Epithelial cell of esophagus (primary cell): ENCODE results near the gene AFDN.

Experiments
- DNase-seq: peaks from one replicate; pipeline ENCODE4 v3.0.0; 2010; ENCODE audit warnings: low read depth
- H3K4me3 ChIP-seq: 2 replicates; pipeline ENCODE4 v1.5.1; 2011; ENCODE audit warnings: mild to moderate bottlenecking, low read length, control low read depth
- TF ChIP-seq, protein P1 (sequence below): IDR thresholded peaks from 2 replicates; pipeline ENCODE4 v1.5.1; 2011; ENCODE audit warnings: low read depth, mild to moderate bottlenecking, low read length, control low read depth, inconsistent platforms; ENCODE audit not compliant: insufficient read depth; ENCODE audit errors: missing control alignments

Gene AFDN

DNA sequence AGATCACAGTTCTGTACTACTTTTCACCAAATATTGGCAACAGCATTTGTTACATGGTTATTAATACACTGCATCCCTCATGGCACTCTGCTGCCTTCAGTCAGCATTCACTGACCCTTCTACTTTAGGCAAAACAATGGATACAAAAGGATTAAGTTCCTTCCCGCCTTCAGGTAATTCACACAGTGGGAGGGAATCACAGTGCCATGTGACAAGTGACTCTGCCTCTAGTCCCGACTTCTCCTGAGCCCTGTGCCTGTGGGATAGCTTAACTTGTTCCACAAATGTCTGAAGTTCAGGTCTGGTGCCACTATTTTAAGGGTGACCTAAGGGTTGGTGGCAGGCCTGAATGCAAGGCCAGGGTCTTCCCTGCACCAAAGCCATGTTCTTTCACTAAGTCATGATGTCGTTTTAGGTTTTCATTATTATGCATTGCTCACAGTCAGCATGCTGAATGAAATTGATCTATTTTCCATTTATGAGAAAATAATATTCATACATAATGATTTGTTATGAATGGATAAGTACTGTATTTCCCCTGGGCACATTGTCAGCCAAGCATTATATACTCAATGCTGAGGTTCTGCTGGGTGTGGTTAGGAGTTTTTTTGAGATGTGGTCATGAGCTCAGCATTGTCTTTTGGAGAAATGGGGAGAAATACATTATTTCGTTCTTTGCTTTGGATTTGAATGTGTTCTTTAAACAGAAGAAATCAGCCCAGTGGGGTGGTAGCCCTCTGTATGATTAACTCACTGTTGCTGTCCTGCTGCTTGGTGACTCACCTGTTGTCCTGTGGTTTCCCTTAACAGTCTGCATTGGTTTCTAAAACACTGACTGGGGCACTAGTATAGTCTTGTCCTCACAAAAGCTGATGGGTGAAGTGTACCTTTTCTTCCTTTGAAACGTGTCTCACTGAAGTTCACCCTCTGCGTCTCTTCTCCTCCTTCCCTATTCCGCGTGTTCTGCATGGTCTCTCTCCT lies 66.4 kb downstream of the AFDN start:
- no peak overlapping the region for H3K4me3 ChIP-seq
- TF ChIP-seq, protein P1, sequence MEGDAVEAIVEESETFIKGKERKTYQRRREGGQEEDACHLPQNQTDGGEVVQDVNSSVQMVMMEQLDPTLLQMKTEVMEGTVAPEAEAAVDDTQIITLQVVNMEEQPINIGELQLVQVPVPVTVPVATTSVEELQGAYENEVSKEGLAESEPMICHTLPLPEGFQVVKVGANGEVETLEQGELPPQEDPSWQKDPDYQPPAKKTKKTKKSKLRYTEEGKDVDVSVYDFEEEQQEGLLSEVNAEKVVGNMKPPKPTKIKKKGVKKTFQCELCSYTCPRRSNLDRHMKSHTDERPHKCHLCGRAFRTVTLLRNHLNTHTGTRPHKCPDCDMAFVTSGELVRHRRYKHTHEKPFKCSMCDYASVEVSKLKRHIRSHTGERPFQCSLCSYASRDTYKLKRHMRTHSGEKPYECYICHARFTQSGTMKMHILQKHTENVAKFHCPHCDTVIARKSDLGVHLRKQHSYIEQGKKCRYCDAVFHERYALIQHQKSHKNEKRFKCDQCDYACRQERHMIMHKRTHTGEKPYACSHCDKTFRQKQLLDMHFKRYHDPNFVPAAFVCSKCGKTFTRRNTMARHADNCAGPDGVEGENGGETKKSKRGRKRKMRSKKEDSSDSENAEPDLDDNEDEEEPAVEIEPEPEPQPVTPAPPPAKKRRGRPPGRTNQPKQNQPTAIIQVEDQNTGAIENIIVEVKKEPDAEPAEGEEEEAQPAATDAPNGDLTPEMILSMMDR: no peak
- DNase-seq: peak; percentile 91

DNA sequence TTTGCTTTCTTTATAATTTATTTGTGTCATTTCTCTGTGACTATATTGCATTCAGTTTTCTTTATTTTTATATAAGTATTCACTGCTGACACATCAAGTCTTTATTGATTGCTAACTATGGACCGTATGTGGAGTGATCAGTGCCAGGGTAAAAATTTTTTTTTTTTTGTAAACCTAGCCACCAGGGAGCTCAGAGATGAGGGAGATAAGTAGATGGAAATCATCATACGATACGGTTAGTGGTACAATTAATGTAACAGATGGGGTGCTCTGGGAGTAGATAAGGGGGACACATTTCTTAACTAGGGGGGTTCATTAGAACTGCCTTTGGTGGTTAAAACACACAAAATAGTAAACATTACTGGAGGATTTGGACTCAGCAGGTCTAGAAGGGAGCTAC lies 68.3 kb downstream of the AFDN start:
- TF ChIP-seq, protein P1: no peak
- H3K4me3 ChIP-seq: no peak overlapping the region
- no peak for DNase-seq

DNA sequence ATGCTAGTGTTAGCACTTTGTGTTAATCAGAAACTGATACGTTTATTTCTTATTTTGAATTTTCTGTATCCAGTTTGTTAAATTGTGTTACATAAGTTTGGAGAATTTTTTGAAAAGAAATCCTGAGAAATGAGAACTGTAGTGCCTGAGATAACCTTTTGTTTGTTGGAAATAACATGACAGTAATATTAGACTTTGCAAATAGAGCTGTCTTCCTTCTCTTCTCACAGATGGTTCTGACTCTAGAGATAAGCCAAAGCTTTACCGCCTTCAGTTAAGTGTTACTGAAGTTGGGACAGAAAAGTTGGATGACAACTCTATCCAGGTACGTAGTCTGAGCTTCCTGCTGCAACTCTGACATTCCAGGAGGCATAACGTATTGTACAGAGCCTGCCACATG lies 69.9 kb downstream of the AFDN start:
- TF ChIP-seq, protein P1: no peak
- H3K4me3 ChIP-seq: no peak overlapping the region
- DNase-seq: no peak

DNA sequence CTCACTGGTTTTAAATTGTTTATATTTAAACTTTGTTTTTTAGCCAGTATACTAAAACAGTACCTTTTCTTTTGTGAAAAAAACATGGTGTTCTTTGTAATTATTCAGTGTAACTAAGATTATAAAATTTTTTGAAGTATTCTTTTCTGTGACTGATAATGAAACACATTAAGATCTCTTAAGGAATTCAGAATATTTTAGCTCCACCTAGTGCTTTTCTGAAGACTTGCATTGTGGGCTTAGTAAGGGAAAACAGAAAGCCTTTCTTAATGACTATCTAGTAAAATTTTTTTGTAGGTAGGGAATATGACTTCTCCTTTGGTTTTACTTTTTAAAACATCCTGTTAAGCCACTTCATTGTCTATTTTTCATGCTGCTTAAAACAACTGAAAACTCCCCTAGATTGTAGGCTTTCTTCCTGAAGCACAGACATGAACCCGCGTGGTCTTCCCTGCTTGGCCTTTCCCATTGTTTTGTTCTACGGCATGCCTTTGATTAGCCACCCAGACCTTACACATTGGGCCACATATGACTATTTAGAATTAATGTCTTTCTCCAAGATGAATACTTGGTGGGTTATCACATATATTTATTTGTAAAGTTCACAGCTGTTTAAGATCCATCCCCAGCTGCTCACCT lies 72.1 kb downstream of the AFDN start:
- TF ChIP-seq, protein P1: peak; percentile 59
- peak; percentile 48 for DNase-seq

DNA sequence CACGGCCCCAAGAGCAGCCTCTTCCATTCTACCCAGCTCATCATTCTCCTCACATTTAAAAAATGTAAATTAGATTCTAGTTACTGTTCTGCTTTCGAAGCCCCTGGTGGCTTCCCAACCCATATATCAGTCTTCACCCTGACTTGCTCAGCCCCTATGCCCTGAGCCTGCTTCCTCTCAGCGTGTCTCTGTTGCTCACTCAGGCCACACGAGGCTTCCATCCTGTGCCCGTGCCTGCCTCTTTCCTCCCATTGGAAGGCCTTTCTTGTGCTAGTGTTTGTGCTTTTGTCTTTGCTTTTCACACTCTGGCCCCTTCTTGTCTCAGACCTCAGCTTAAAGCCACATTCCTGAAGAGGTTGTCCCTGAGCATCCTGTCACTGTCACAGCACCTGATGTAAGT lies 78.1 kb downstream of the AFDN start:
- no peak for DNase-seq
- no peak overlapping the region for H3K4me3 ChIP-seq
- TF ChIP-seq, protein P1: no peak

More for the DNA sequence above, 72.1 kb downstream of the AFDN start:
- no peak overlapping the region for H3K4me3 ChIP-seq

DNA sequence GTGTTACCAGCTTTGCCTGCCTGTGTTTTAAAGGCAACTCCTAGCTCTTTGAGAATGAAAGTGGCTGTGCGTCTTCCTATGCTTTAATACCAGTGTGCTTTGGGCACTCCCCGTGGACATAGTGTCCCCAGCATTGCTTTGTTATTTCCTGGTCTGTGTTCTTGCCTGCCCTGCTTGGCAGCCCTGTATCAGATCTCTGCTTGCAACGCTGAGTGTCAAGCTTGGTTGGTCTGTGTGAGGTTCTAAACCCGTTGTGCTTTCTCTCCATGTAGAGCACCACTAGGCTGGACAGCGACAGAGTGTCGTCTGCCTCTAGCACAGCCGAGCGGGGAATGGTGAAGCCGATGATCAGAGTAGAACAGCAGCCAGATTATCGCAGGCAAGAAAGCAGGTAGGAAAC lies 80.2 kb downstream of the AFDN start:
- peak overlapping the region; percentile 16 for H3K4me3 ChIP-seq
- TF ChIP-seq, protein P1: peak; percentile 49
- peak; percentile 68 for DNase-seq
